K562 (cell line): Measurements from ENCODE around the gene IRS1. TPM values are rescaled to one million over a fixed set of nuclear protein-coding genes. Genes with fewer than 3 reads are reported as not detected.

Experiments
- CCNT2 ChIP-seq: IDR thresholded peaks from 2 replicates; pipeline ENCODE4 v1.6.1; 2011; ENCODE audit warnings: borderline replicate concordance, low read depth, mild to moderate bottlenecking, moderate library complexity, mixed read lengths, low read length; ENCODE audit not compliant: insufficient read length; ENCODE audit errors: extremely low read depth
- GATAD2A ChIP-seq: fragments of 450-650 bp; IDR thresholded peaks from 2 replicates; pipeline ENCODE4 v1.6.1; 2017
- HIVEP1 ChIP-seq: fragments of 250-450 bp; sonication (Bioruptor Pico); IDR thresholded peaks from 2 replicates; pipeline ENCODE4 v1.4.0; 2020; ENCODE audit warnings: mild to moderate bottlenecking
- KHSRP ChIP-seq: fragments of 450-650 bp; IDR thresholded peaks from 2 replicates; pipeline ENCODE4 v1.6.1; 2017
- MGA ChIP-seq: fragments of 450-650 bp; IDR thresholded peaks from 2 replicates; pipeline ENCODE4 v1.6.1; 2016; ENCODE audit warnings: mild to moderate bottlenecking, moderate library complexity
- ZC3H4 ChIP-seq: sonication (generic); formaldehyde crosslinking; IDR thresholded peaks from 2 replicates; pipeline ENCODE4 v1.9.0; 2021; ENCODE audit warnings: missing genetic modification reagents, borderline replicate concordance
- ZNF408 ChIP-seq: fragments of 250-450 bp; sonication (Bioruptor Pico); IDR thresholded peaks from 2 replicates; pipeline ENCODE4 v1.4.0; 2020; ENCODE audit warnings: low read depth, mild to moderate bottlenecking, moderate library complexity
- ZNF584 ChIP-seq: fragments of 200-800 bp; sonication (Bioruptor generic); IDR thresholded peaks from 2 replicates; pipeline ENCODE4 v1.6.1; 2016; ENCODE audit warnings: low read depth, mild to moderate bottlenecking, missing genetic modification characterization, missing compliant biosample characterization
- polyA plus RNA-seq, 8 experiments: library from polyadenylated mRNA; depleted of rRNA in 4 of 8; stranded (reverse) in 5 of 8; unstranded in 3 of 8; fragments of >200 nt; fragmentation: Nextera tagmentation in 2 of 8; fragmentation: Illumina TruSeq in 1 of 8; extraction: Ambion mirVana in 2 of 8; extraction: Trizol in 1 of 8; gene quantifications; 2 replicates each; pipeline versions ENCODE4 v1.2.1 to v1.2.3, GENCODE V29; 2011 to 2014; ENCODE audit warnings: inconsistent platforms in 1 of 8, missing spikeins in 1 of 8
- total RNA-seq, 7 experiments: library from RNA; depleted of rRNA in 6 of 7; stranded (reverse); fragments of >200 nt in 6 of 7; fragmentation: Illumina TruSeq in 2 of 7; extraction: Trizol in 2 of 7; gene quantifications; 2 replicates each; pipeline versions ENCODE4 v1.2.1 to v1.2.3, GENCODE V29; 2011 to 2021; ENCODE audit warnings: low replicate concordance in 1 of 7

The IRS1 gene
- total and polyA plus RNA-seq, 9 of the 15 experiments (the other 6 are each of a cell fraction or from before 2014, with no cell fraction given), result under 0.01 to 0.31 (median 0.08) TPM; not detected in 1

- no peak for TF ChIP-seq MGA
- TF ChIP-seq KHSRP, result no peak
- no peak for TF ChIP-seq GATAD2A
- TF ChIP-seq ZNF584, result no peak
- no peak for TF ChIP-seq CCNT2
- no peak for TF ChIP-seq HIVEP1
- TF ChIP-seq ZC3H4 (CRISPR knock-in tag), result no peak
- TF ChIP-seq ZNF408 (CRISPR knock-in tag), result no peak
Observed at GRCh38 chr2:226794196-226794661, 5.4 kb downstream of the IRS1 start (continued).
